SK-N-SH (cell line): ENCODE measurements around the gene NOX4. TPM values are rescaled to one million over a fixed set of nuclear protein-coding genes. Genes with fewer than 3 reads are reported as not detected.

Experiments
- polyA plus RNA-seq, 3 experiments: library from polyadenylated mRNA; depleted of rRNA; stranded (reverse); fragments of >200 nt; gene quantifications; 2 replicates each; pipeline ENCODE4 v1.2.3, GENCODE V29; 2012

The NOX4 gene
- polyA plus RNA-seq, 1 of the 3 experiments (the other 2 are of a cell fraction) = 2.2 TPM

Other genes with a start within 250 kb of the NOX4 start
- not detected in 2 replicates for gene TRIM77, start 218.9 kb upstream of the NOX4 start, polyA plus RNA-seq (2012; rRNA removed)